ENCODE results near the gene RALGPS2.

DNA sequence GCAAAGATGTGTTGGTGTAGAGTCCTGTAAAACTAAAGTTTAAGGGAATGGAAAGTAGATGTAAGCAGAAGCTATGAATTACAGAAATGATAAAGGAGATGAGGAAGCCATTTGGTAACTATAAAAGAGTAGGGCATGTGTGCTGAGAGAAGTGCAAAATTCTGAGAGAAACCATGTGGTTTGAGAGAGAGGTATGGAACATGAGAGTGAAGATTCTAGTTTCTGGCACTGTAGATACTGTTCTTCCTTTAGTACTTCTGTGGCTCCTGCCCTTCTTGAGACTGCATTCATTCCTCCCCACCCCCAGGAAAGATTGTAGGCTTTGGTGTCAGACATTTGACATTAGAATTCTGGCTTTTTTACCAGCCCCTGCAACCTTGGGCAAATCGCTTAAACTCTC is 15.4 kb downstream of the RALGPS2 start:
- no peak for TF ChIP-seq EP300 (IDR thresholded peaks at IDR 0.05)
- TF ChIP-seq, protein P1, sequence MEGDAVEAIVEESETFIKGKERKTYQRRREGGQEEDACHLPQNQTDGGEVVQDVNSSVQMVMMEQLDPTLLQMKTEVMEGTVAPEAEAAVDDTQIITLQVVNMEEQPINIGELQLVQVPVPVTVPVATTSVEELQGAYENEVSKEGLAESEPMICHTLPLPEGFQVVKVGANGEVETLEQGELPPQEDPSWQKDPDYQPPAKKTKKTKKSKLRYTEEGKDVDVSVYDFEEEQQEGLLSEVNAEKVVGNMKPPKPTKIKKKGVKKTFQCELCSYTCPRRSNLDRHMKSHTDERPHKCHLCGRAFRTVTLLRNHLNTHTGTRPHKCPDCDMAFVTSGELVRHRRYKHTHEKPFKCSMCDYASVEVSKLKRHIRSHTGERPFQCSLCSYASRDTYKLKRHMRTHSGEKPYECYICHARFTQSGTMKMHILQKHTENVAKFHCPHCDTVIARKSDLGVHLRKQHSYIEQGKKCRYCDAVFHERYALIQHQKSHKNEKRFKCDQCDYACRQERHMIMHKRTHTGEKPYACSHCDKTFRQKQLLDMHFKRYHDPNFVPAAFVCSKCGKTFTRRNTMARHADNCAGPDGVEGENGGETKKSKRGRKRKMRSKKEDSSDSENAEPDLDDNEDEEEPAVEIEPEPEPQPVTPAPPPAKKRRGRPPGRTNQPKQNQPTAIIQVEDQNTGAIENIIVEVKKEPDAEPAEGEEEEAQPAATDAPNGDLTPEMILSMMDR (IDR thresholded peaks at IDR 0.05), result no peak
- TF ChIP-seq POLR2A (IDR thresholded peaks at IDR 0.05), result no peak
- TF ChIP-seq POLR2AphosphoS5 (IDR thresholded peaks at IDR 0.05), result no peak

All from sigmoid colon (tissue), 4 donors.